Measurements from ENCODE around the gene NR6A1.

Gene NR6A1

GRCh38 chr9:124490004-124490403 lies 281.1 kb downstream of the NR6A1 start:
- no peak for DNase-seq (ENCODE audit: low read depth in 2 of 2)

DNA sequence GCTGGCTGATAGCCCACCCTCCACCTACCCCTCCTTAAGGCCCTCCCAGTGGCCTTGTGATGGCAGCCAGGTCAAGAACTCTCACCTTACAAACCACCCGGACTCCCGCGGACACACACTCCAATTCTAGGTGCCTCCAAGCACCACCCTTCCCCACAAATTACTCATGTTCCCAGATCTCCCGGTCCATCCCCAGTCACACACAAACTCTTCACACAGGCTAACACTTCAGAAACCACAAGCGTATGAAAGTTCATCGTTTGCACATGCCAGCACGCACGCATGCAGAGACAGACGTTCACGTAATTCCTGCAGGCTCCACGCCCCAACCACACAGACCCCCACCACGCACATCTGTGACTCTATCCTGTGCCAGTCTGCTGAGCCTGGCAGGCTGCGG lies 281.9 kb downstream of the NR6A1 start:
- DNase-seq (ENCODE audit: low read depth in 2 of 2) = no peak

- DNase-seq (ENCODE audit: low read depth in 2 of 2) = no peak
These were observed 282.4 kb downstream of the NR6A1 start for GRCh38 chr9:124488641-124489210.

- DNase-seq (ENCODE audit: low read depth in 2 of 2) = no peak
These were observed 283.6 kb downstream of the NR6A1 start for GRCh38 chr9:124487260-124488182.

- DNase-seq (ENCODE audit: low read depth in 2 of 2) = no peak
These were observed 284.3 kb downstream of the NR6A1 start for GRCh38 chr9:124486778-124487259.

DNA sequence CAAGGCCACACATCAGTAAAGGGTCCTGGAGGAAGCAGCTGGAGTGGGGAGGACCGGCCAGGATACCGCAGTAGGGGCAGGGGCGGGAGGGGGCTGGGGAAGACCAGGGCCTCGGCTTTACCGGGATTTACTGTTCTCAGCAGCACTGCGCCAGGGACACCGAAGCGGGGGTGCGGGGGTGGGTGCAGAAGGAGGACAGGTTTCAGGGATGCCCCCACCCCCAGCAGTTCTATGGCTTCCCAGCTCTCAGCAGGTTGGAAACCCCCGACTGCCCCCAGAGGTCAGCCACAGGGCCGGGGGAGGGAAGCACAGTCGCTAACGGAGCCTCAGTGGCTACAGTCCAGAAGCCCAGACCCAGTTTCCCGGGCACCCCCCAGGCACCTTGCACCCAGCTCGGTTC lies 285.2 kb downstream of the NR6A1 start:
- no peak for DNase-seq (ENCODE audit: low read depth in 2 of 2)

DNA sequence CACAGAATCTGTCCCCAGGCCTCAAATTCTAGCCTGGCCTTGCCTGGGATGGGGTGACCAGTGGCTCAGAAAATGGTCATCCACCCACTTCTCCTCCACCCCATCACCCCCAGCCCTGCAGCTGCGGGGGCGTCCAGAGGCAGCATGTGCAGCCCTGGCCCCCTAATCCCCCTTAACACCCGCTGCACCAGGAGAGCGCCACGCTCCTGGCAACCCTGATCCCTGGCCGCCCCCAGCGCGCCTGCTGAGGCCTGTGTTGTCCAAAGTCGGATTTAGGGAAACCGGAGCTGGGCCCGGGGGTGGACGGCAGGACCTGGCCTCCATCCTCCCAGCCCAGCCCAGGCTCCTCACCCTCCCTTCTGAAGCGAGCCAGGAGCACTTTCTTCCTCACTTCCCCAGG lies 285.9 kb downstream of the NR6A1 start:
- DNase-seq (ENCODE audit: low read depth in 2 of 2) = no peak

DNA sequence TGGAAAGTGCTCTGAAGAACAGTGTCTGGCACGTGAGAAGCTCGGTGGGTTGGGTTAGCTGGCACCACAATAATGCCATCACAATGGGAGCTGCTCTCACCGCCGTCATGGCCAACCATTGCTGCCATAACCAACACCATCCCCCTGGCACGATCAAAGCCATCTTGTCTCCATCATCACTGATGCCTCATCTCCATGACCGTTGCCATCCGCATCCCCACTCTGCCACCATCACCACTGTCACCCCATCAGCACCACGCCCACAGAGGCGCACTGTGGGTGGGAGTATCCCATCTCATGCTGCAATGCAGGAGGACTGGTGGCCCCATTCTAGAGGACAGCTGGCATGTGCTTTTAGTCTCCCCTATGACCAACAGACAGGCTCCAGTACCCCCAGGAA lies 287.6 kb downstream of the NR6A1 start:
- no peak for DNase-seq (ENCODE audit: low read depth in 2 of 2)

DNA sequence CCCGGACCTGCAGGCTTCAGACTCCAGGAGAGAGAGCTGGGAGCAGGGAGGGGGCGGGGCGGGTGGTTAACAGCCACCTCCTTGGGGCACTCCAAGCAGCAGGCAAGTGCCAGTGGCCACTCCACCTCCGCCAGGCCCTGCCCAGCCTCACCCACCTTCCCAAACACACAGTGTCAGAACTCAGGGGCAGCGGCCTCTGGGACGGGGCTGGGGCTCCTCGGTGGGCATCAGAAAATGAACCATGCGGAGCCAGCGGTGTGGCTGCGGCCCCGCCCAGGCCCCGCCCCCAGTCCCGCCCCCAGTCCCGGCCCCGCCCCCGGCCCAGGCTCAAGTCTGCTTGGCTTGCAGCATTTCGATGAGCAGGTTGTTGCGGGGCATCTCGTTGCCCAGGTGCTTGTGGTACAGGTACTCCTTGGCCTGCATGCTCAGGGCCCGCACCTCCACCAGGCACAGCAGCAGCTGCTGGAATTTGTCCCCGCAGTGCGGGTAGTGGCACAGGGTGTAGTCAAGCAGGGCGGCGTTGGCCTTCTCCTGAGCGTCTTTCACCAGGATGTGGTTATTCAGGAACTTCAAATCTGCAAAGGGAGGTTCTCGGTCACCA lies 288.6 kb downstream of the NR6A1 start:
- no peak for DNase-seq (ENCODE audit: low read depth in 2 of 2)

DNA sequence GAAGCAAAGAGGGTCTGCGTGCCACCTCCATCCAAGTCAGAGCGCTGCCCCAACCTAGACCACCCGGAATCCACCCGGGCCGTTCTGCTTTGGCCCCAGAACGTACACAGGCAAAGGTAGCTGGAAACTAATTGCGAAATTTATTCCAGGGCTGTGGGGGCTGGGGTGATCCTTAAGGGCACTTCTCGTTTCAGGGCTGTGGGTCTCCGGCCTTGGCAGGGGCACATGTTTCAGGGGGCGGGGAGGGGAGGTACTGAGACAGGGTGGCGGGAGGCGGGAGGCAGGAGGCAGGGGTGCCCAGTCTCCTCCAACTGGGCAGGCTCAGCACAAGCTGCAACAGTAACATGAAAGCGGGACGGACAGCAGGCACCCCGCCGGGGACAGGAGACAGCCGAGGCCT lies 290.0 kb downstream of the NR6A1 start:
- no peak for DNase-seq (ENCODE audit: low read depth in 2 of 2)

- DNase-seq (ENCODE audit: low read depth in 2 of 2) = no peak
These were observed 290.5 kb downstream of the NR6A1 start for GRCh38 chr9:124480621-124480981.

DNA sequence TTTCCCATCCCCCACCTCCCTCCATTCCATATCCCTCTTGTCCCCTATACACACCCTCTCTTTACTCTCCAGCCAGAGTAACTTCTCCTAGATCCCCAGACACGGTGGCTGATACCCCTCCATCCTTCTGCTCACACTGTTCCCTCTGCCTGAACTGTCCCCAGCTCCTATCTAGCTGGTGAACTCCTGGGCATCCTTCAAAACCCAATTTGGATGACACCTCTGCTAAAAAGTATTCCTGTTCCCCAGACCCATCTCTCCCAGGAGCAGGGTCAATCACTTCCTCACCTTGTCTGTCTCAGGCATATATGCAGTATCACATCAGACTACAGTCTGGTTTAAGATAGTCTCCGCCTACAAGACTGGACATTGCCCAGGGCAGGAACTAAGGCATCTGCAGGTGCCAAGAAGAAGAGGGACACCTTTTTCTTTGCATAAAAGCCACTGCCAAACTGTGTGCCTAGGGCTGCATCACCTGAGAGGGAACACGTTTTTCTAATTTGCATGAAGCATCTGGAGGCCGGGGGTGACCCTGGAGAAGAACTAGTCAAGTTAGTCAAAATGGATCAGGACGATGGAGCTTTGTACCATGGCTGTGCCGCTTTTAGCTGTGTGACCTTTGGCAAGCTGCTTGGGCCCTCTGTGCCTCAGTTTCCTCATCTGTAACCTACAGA lies 291.0 kb downstream of the NR6A1 start:
- DNase-seq (ENCODE audit: low read depth in 2 of 2) = no peak

- DNase-seq (ENCODE audit: low read depth in 2 of 2) = no peak
These were observed 291.7 kb downstream of the NR6A1 start for GRCh38 chr9:124479371-124479770.

GRCh38 chr9:124478354-124478753 lies 292.8 kb downstream of the NR6A1 start:
- no peak for DNase-seq (ENCODE audit: low read depth in 2 of 2)

DNA sequence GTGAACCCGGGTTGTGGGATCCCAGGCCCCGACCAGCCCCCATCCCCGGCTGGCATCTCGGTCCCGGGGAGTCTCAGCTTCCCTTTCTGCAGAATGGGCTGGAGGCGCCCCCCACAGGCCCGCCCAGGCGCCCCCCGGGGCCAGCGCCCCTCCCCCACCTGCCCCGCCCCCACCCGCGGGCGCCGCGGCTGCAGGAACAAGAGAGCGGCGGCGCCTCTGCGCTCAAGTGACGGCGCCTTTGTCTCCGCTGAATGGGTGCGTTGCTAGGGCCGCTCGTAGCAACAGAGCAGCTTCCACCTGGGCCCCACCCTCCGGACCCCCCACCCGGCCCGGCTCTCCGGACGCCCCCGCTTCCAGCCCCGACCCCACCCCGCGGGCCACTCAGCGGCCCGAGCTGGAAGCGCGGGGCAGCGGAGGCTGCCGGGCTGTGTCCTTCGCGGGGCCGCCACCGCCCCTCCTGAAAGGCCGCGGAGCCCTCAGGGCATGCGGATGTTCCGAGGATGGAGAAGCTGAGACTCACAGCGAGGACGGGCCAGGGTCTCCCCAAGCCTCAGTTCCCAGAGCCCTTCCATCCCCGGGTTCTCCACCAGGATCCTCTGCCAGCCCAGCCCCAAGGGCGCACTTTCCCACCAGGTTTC lies 293.3 kb downstream of the NR6A1 start:
- DNase-seq (ENCODE audit: low read depth in 2 of 2) = no peak

GRCh38 chr9:124477211-124477647 lies 293.9 kb downstream of the NR6A1 start:
- DNase-seq (ENCODE audit: low read depth in 2 of 2) = no peak

DNA sequence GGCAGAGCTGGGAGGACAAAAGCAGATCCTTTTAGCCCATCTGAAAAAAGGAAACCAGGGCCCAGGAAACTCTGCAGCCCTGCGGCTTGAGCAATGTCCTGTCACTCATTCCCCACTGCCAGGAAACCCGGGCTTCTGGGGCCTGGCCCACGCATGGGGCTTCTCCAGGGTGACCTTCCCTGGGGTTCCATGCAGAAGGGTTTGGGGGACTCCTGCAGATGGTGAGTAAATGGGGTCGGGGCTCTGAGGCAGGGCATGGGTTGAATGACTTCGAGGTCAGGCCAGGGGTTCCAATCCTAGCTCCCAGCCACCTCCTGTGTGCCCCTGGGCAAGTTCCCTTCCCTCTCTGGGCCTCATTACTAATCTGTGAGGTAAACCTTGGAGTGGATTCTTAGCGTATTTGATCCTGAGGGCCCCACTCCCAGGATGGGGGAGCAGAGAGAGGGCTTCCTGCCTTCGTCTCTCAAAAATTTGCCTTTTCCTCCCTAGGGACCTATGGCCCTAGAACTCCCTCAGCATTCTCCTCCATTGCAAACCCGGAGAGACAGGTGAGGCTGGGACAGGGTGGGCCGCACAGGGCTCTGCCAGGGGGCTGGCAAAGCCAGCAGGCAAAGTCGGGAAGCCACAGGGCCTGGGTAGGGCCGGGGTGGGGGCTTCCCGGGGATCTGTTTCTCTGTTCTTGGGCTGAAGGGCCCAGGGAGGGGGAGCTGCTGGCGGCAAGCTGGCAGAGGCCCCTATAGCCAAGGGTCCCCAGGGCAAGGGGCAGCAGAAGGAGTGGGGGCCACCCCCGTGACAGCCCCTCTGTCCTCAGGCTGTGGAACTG lies 295.0 kb downstream of the NR6A1 start:
- DNase-seq (ENCODE audit: low read depth in 2 of 2) = no peak

GRCh38 chr9:124475158-124475867 lies 295.8 kb downstream of the NR6A1 start:
- no peak for DNase-seq (ENCODE audit: low read depth in 2 of 2)

- no peak for DNase-seq (ENCODE audit: low read depth in 2 of 2)
These were observed 297.0 kb downstream of the NR6A1 start for GRCh38 chr9:124474151-124474550.

DNA sequence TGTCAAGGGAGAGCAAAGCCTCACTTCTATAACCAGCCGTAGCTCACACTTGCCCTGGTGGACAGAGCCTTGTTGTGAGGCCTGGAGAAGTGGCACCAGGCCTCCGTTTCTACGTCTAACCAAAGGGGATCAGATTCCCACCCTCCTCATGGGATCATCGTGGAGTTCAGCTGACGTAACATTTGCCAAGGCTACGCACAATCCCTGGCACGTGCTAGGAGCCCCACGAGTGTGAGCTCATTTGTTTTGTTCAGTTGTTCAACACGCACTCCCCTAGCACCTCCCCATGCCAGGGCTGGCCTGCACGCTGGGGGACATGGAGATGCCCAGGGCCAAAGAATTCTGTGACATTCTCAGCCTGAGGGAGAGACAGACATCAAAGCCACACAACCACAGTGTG lies 297.8 kb downstream of the NR6A1 start:
- no peak for DNase-seq (ENCODE audit: low read depth in 2 of 2)

Measured in stimulated activated CD8-positive, alpha-beta memory T cell treated with anti-CD3 and anti-CD28 coated beads, Interleukin-2, amount 100 ng/mL, for 48 hours (primary cell).